NOMO-1 treated with DMSO at 0.1 percent for 48 hours (cell line): ENCODE data around the gene IDUA.
"Not testable (repeated sequence)": the region's sequence is repeated elsewhere in the genome, so short reads cannot be mapped to it uniquely, and the experiment has no call there.

Experiments used
- DNase-seq: peaks from one replicate; lab custom pipeline; 2025; ENCODE audit not compliant: unreplicated experiment; lab: John Stamatoyannopoulos, UW

The IDUA gene

GRCh38 chr4:966266-967112 lies 20.4 kb upstream of the IDUA start:
- no peak for DNase-seq

- no peak for DNase-seq
These were observed 19.4 kb upstream of the IDUA start for GRCh38 chr4:967113-968104.

GRCh38 chr4:968221-968620 lies 18.6 kb upstream of the IDUA start:
- DNase-seq: no peak

- DNase-seq: no peak
These were observed 18.0 kb upstream of the IDUA start for GRCh38 chr4:968621-969394.

GRCh38 chr4:970046-970745 lies 16.6 kb upstream of the IDUA start:
- DNase-seq: no peak

- no peak for DNase-seq
These were observed 15.9 kb upstream of the IDUA start for GRCh38 chr4:970854-971520.

- no peak for DNase-seq
These were observed 15.0 kb upstream of the IDUA start for GRCh38 chr4:971666-972500.

- no peak for DNase-seq
These were observed 14.0 kb upstream of the IDUA start for GRCh38 chr4:972651-973424.

GRCh38 chr4:973431-974397 lies 13.1 kb upstream of the IDUA start, which contains the start of gene DGKQ:
Gene DGKQ (minus strand): TSS chr4:973569. CDS start chr4:973482, 87 bp downstream.
- peak; percentile 64 for DNase-seq

GRCh38 chr4:974668-975067 lies 12.2 kb upstream of the IDUA start:
- DNase-seq: no peak

- DNase-seq: not testable (repeated sequence)
These were observed 10.8 kb upstream of the IDUA start for GRCh38 chr4:976016-976415.

GRCh38 chr4:978957-979701 lies 7.7 kb upstream of the IDUA start:
- DNase-seq: peak; percentile 95

GRCh38 chr4:982291-982690 lies 4.6 kb upstream of the IDUA start:
- DNase-seq: no peak

GRCh38 chr4:982814-983213 lies 4.0 kb upstream of the IDUA start:
- no peak for DNase-seq

- no peak for DNase-seq
These were observed 2.3 kb upstream of the IDUA start for GRCh38 chr4:984336-985054.
